AG09309 (cell line): Measurements from ENCODE around the gene SESTD1.

ENCODE experiments used
- DNase-seq: peaks from one replicate; pipeline ENCODE4 v3.0.0-alpha.2; 2010; ENCODE audit warnings: low read depth
- H3K4me3 ChIP-seq: 2 replicates; pipeline ENCODE4 v1.5.1; 2011; ENCODE audit warnings: mild to moderate bottlenecking, low read depth, low read length, moderate library complexity; ENCODE audit not compliant: control insufficient read depth
- CTCF ChIP-seq: IDR thresholded peaks from 2 replicates; pipeline ENCODE4 v1.5.1; 2011; ENCODE audit warnings: mild to moderate bottlenecking, low read depth, low read length, inconsistent platforms; ENCODE audit not compliant: insufficient read depth, control insufficient read depth; ENCODE audit errors: missing control alignments

Gene SESTD1

GRCh38 chr2:179302764-179303571 lies 38.3 kb upstream of the SESTD1 start:
- TF ChIP-seq CTCF, result no peak
- no peak overlapping the region for H3K4me3 ChIP-seq
- DNase-seq, result no peak

GRCh38 chr2:179302149-179302548 lies 37.5 kb upstream of the SESTD1 start:
- no peak overlapping the region for H3K4me3 ChIP-seq
- TF ChIP-seq CTCF, result no peak

GRCh38 chr2:179298666-179299065 lies 34.0 kb upstream of the SESTD1 start:
- no peak for DNase-seq
- no peak overlapping the region for H3K4me3 ChIP-seq
- no peak for TF ChIP-seq CTCF

More at GRCh38 chr2:179302149-179302548, 37.5 kb upstream of the SESTD1 start:
- no peak for DNase-seq

- no peak for DNase-seq
- no peak for TF ChIP-seq CTCF
- no peak overlapping the region for H3K4me3 ChIP-seq
These were observed 33.3 kb upstream of the SESTD1 start for GRCh38 chr2:179297927-179298326.

- H3K4me3 ChIP-seq, result no peak overlapping the region
- TF ChIP-seq CTCF, result no peak
- DNase-seq, result no peak
These were observed 25.7 kb upstream of the SESTD1 start for GRCh38 chr2:179290329-179290728.

GRCh38 chr2:179285060-179285459 lies 20.4 kb upstream of the SESTD1 start:
- H3K4me3 ChIP-seq, result no peak overlapping the region
- DNase-seq, result no peak
- no peak for TF ChIP-seq CTCF
